GM12891 (cell line): ENCODE data around the gene OR11H6.
"Not testable (repeated sequence)": the region's sequence is repeated elsewhere in the genome, so short reads cannot be mapped to it uniquely, and the experiment has no call there.

ENCODE experiments used
- PAX5 ChIP-seq: IDR thresholded peaks from 2 replicates; pipeline ENCODE4 v1.6.1; 2011; ENCODE audit warnings: low read length, moderate library complexity, mild to moderate bottlenecking; ENCODE audit not compliant: insufficient read depth, severe bottlenecking
- POLR2A ChIP-seq: IDR thresholded peaks from 2 replicates; pipeline ENCODE4 v1.6.1; 2011; ENCODE audit warnings: low read depth, low read length, control low read depth
- POLR2AphosphoS5 ChIP-seq: IDR thresholded peaks from 2 replicates; pipeline ENCODE4 v1.6.1; 2011; ENCODE audit warnings: low read depth, low read length, control low read depth
- POU2F2 ChIP-seq: IDR thresholded peaks from 2 replicates; pipeline ENCODE4 v1.6.1; 2011; ENCODE audit warnings: low read depth, mild to moderate bottlenecking, control low read depth, low read length, moderate library complexity
- SPI1 ChIP-seq: IDR thresholded peaks from 2 replicates; pipeline ENCODE4 v1.6.1; 2011; ENCODE audit warnings: low read depth, low read length, control low read depth
- TAF1 ChIP-seq: IDR thresholded peaks from 2 replicates; pipeline ENCODE4 v1.6.1; 2011; ENCODE audit warnings: low read depth, low read length, control low read depth

DNA sequence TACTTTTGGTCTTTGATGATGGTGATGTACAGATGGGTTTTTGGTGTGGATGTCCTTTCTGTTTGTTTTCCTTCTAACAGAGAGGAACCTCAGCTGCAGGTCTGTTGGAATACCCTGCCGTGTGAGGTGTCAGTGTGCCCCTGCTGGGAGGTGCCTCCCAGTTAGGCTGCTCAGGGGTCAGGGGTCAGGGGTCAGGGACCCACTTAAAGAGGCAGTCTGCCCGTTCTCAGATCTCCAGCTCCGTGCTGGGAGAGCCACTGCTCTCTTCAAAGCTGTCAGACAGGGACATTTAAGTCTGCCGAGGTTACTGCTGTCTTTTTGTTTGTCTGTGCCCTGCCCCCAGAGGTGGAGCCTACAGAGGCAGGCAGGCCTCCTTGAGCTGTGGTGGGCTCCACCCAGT lies 11.9 kb downstream of the OR11H6 start:
- not testable (repeated sequence) for TF ChIP-seq POLR2A, POLR2AphosphoS5, TAF1, PAX5, SPI1, POU2F2
